ENCODE data around the gene HBP1.
A peak's percentile ranks its signal among the peaks of the same experiment; 100 is the strongest.
"Not testable (repeated sequence)": the region's sequence is repeated elsewhere in the genome, so short reads cannot be mapped to it uniquely, and the experiment has no call there.

HBP1 gene

GRCh38 chr7:107185716-107186115 lies 16.9 kb downstream of the HBP1 start:
- no peak for DNase-seq (ENCODE audit: low spot score)

DNA sequence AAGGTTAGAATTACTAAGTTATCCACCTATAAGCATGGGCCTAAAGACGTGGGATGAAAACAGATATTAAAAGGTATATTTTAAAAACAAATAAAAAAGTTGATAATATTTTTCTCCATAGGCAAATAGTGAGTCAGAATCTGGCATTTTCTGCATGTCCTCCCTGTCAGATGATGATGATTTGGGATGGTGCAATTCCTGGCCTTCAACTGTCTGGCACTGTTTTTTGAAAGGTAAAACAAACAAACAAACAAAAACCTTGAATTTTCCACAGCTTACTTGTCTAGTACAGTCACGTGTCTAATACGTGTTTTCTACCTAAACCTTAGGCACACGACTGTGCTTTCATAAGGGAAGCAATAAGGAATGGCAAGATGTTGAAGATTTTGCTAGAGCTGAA lies 17.4 kb downstream of the HBP1 start:
- DNase-seq (ENCODE audit: low spot score): no peak

- no peak for DNase-seq (ENCODE audit: low spot score)
Observed at GRCh38 chr7:107187774-107188173, 19.0 kb downstream of the HBP1 start.

DNA sequence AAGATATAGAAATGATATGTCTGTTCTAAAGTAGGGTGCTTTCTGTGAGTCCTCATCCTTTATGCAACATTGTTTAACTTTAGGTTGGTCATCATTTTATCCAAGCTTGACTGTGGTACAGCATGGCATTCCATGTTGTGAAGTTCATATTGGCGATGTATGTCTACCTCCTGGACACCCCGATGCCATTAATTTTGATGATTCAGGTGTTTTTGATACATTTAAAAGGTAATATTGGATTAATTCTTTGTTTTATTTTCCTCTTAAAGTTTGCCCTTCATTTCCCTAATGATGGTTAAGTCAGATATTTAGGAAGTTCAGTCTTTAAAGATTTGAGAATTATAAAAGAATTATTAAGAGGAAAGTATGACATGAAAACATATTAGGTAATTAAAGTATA lies 21.3 kb downstream of the HBP1 start:
- DNase-seq (ENCODE audit: low spot score): no peak

DNA sequence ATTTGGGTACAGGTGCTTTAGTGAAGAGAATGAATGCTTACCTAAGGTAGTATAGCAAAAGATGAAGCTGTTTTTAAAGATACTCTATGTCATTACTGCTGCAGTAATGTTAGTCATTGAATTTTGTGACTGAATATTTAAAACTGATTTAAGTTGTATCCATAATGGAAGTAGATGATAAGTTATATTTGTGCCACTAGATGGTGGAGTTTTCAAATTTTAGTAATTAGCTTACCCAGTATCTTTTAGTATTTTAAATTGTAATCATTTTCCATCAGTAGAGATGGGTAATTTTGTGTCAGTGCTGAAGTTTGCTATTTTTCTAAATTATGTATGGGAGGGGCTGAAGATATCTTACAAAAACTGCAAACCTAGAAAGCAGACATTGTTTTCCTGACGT lies 25.2 kb downstream of the HBP1 start:
- no peak for DNase-seq (ENCODE audit: low spot score)

GRCh38 chr7:107196834-107197610 lies 28.2 kb downstream of the HBP1 start:
- no peak for DNase-seq (ENCODE audit: low spot score)

DNA sequence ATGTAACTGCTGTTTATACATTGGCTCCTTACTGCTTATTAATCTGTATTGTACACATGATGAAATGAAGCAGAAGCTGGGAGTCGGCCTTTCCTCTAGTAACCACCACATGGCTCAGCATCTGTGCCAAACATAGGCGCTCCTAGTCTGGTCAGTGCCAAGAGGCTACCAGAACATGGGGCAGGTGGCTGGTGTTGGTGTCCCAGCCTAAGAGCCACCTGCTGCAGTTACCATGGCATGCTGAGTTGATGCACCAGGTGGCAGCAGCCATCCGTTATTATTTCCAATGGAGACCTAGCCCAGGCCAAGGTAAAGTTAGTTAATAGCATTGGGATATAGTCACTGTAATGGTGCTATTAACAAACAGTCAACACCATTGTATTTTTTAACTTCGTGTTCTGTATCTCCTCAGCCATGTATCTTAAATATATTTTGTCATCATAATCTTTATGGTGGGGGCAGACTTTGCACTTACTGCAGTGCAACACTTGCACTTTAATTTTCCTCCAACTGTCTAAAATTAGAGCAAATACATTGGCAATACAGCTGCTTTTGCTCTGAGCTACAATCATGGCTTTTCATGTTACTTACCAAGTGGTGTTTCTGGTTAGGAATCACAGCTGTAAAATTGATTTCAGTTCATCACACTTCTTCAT lies 33.1 kb downstream of the HBP1 start:
- peak; percentile 64 for DNase-seq (ENCODE audit: low spot score)

- DNase-seq (ENCODE audit: low spot score): no peak
Observed at GRCh38 chr7:107203607-107204006, 34.8 kb downstream of the HBP1 start.

- DNase-seq (ENCODE audit: low spot score): no peak
Observed at GRCh38 chr7:107206136-107206535, 37.3 kb downstream of the HBP1 start.

DNA sequence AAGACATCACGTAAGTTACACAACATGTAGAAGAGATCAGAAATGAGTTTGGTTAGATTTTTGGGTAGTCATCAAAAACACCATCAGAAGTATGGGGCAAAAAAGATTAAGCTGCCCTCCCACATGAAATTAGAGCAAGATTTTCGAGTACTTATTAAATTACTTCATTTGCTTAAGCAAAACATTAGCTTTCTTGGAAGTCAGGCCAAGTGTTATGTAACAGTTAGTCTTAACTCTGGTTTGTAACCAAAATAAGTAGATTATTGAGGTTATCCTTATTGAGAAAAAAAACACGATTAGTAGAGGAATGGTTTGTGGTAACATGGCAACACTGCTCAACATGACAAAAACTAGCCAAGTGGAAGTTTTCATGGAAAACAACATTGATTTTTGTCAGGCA lies 37.9 kb downstream of the HBP1 start:
- DNase-seq (ENCODE audit: low spot score): no peak

DNA sequence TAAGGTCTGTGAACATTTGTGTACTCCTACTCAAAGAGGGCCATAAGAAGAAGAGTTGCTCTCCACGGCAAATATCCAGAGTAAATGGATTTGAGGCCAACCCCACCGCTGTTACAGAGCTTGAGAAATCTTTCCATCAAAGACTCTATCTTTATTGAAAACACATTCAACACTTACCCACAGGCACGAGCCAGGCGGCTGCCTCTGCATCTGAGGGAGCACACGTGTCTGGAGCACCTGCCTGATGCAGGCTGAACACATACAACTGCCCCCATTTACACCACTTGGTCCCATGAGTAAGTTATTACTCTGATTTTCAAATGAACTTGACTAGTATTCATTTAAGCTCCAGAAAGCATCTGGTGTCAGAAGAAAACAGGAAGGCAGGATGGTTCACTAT lies 38.7 kb downstream of the HBP1 start:
- no peak for DNase-seq (ENCODE audit: low spot score)

DNA sequence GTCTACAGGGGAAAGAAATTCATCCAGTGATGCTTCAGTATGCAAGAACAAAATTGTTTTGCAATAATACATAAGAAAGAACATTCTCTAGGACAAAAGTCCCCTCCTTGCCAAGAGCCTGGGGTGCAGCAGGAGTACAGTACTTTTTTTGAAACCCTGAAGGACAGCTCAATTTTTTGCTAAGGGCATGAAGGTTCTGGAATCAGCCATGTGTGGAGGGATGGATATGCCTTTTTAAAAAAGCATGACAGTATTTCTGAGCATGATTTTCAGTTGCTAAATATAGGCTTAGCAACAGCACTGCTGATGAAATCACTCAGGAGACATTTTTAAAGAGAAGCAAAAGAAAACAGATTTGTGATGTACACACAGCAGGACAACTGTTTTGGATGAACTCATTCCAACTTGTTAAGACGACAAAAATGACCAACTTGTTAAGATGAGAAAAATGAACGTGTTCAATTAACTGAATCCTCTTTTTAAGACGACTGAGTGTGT lies 39.3 kb downstream of the HBP1 start:
- DNase-seq (ENCODE audit: low spot score): no peak

- no peak for DNase-seq (ENCODE audit: low spot score)
Observed at GRCh38 chr7:107208563-107208962, 39.8 kb downstream of the HBP1 start.

DNA sequence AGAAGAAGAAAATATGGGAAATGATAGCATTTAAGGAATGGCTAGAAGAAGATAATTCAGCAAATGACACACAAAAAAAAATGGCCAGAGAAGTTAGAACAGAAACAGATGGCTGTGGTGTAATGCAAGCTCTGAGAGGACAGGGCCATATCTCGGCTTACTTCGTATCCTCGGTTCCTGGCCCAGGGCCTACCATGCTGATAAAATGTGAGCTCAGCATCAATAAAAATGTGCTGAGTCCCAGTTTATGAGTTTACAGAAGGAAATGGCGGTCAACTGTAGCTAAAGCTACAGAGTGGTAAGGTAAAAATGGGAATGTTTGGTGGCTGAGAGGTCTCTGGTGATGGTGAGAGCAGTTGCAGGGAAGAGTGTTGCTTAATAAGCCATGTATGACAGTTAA lies 40.8 kb downstream of the HBP1 start:
- no peak for DNase-seq (ENCODE audit: low spot score)

- no peak for DNase-seq (ENCODE audit: low spot score)
Observed at GRCh38 chr7:107210400-107210799, 41.6 kb downstream of the HBP1 start.

DNA sequence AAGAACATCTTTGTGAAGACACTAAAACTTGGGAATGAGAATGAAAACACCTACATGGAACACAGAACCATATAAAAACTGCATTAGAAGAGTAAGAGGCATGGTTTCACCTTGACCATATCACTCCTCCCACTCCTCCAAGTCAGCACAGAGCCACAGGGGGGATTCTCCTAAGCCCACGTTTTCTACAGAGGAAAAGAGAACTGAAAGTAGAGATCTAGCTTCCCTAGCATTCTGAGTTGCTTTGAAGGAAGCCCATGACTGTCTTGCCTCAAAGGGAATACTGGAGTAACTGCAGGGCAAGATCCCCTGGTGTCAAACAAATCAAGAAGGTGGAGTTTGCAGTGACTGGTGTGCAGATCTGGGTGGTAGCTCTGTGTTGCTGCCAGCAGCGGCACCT lies 43.9 kb downstream of the HBP1 start:
- DNase-seq (ENCODE audit: low spot score): no peak

- no peak for DNase-seq (ENCODE audit: low spot score)
Observed at GRCh38 chr7:107213193-107213788, 44.5 kb downstream of the HBP1 start.

DNA sequence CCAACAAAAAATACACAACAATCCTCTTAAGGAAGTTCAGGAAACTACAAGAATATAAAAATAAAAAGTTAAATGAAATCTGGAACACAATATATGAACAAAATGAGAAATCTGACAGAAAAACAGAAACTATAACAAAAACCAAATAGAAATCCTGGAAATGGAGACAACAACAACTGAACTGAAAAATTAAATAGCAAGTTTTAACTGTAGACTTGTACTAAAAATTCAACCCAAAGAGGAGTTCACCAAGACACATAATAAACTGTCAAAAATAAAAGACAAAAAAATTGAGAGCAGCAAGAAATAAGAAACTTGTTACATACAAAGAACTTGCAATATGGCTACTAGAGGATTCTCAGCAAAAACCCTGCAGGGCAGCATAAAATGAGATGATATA lies 45.1 kb downstream of the HBP1 start:
- DNase-seq (ENCODE audit: low spot score): no peak

DNA sequence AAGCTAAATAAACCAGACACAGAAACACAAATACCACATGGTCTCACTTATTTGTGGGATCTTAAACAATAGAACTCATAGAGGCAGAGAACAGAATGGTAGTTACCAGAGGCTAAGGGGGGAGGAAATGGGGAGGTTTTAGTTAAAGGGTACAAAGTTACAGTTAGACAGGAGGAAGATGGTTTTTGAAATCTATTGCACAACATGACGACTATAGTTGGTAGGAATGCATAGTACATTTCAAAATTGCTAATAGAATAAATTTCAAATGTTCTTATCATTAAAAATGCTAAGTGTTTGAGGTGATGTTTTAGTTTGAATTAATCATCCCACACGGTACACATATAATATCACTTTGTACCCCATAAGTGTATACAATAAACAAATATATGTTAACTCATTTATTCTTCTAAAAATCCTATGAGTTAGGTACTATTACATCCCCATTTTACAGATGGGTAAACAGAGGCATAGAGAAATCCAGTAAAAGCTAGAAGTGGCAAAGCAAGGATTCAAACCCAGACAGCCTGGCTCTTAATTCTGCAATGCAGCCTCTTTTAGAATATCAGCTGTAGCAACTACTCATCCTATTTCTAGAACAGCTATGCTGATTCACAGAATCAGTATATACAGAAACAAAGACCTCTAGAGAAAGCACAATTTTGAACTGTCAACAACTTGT lies 50.9 kb downstream of the HBP1 start:
- DNase-seq (ENCODE audit: low spot score): no peak

DNA sequence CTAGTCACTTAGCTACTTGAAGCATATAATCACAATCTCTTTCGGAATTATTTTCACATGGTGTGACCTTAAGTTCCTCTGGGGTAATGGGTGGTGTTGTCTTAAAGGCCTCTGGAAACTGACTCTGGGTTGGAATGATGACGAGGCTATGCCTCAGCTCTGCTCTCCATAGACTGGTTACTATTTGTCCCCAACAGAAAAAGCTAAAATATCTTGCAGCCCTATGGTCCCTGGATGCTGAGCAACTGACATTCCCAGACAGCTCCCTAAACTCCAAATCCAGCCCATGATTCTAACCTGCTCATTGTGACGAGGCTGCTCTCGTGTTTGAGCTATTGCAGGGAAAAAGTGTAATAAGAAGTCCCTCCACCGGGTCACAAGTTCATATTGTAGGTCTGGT lies 51.6 kb downstream of the HBP1 start:
- DNase-seq (ENCODE audit: low spot score): no peak

DNA sequence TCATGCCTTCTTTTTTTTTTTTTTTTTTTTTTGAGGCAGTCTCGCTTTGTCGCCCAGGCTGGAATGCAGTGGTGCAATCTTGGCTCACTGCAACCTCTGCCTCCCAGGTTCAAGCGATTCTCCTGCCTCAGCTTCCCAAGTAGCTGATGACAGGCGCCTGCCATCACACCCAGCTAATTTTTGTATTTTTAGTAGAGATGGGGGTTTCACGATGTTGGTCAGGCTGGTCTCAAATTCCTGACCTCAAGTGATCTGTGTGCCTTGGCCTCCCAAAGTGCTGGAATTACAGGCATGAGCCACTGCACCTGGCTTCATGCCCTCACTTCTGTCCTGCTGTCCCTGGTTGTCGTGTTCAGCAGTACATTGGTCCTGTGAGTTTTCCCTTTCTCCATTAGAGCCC lies 52.0 kb downstream of the HBP1 start:
- not testable (repeated sequence) for DNase-seq (ENCODE audit: low spot score)

DNA sequence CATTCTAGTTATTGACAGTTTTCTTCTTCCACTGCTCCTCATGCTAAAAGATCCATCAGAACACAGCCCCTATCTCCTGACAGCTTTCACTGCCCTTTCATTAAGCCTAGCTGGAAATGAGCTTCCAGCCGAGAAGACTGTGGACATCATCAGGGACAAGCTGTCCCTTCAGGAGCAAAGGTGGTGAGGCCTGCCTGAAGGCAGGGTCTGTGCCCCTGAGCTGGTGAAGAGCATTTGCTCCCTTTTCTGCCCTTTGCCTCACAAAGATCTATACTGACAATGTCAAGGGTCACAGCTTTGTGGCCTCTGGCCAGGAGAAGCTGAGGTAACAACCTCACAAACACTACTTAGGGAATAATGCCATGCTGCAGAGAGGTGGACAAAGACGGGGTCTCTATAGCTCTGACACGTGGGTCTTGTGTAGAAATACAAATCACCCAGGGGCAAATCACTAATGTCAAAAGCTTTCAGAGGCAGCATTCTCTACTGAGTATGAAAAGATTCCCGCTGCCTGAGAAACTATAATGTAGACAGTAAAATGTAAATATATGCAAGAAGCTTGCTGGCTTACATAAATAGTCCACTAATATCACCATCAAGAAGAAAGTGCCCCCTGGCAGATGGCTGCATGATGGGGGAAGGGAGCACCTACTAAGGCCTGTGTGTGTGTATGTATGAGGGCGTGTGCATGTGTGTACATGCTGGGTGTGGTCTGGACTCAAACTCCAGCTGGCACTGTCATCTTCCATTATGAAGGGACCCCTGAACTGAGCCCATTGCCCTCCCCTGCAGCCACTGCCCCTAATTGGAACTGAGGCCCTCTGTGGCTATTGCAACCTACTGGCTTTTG lies 55.8 kb downstream of the HBP1 start:
- DNase-seq (ENCODE audit: low spot score): peak; percentile 13

Data from HuH-7.5 (cell line).